A549 (cell line): ENCODE data around the gene HAUS3. TPM values are rescaled to one million over a fixed set of nuclear protein-coding genes. Genes with fewer than 3 reads are reported as not detected.

Experiments
- ATAC-seq, 2 experiments: fragments of 200-7000 bp in 1 of 2; fragments of >200 bp in 1 of 2; cut with Nextera tagmentation in 1 of 2; cut with Tn5 transposase in 1 of 2; 3 replicates each; pipeline versions ENCODE4 v1.8.0 to v1.9.1; 2018 to 2020; ENCODE audit warnings: mild to moderate bottlenecking in 1 of 2, moderate library complexity in 1 of 2
- CTCF ChIA-PET: fragments of 300-600 bp; sonication (Branson Sonifier 250); formaldehyde crosslinking; extraction: SDS; loops from one replicate; lab custom pipeline; 2021; ENCODE audit warnings: antibody characterized with exemption, inconsistent platforms; lab: Yijun Ruan, JAX
- POLR2A ChIA-PET: fragments of 350-600 bp; formaldehyde crosslinking; extraction: SDS; loops from one replicate; lab custom pipeline; 2021; ENCODE audit warnings: antibody characterized with exemption, inconsistent platforms; lab: Yijun Ruan, JAX
- DNase-seq, 2 experiments: peaks; one replicate each; pipeline versions ENCODE4 v3.0.0 to v3.0.0-alpha.2; 2011 to 2016; ENCODE audit warnings: low read depth in 1 of 2, low spot score in 1 of 2
- FAIRE-seq: peaks from 2 replicates; lab custom pipeline; 2011; peaks lifted over from hg19 to GRCh38; lab: Jason Lieb, UNC
- H3K27ac ChIP-seq, 2 experiments: fragments of >200 bp; sonication (Bioruptor Twin); formaldehyde crosslinking; 3 replicates each; pipeline ENCODE4 v1.5.1; 2016 to 2017
- H3K4me1 ChIP-seq: fragments of >200 bp; sonication (Bioruptor Twin); formaldehyde crosslinking; 3 replicates; pipeline ENCODE4 v1.6.1; 2016
- H3K4me2 ChIP-seq: fragments of >200 bp; sonication (Bioruptor Twin); formaldehyde crosslinking; 3 replicates; pipeline ENCODE4 v1.6.1; 2016
- H3K4me3 ChIP-seq: fragments of >200 bp; sonication (Bioruptor Twin); formaldehyde crosslinking; 3 replicates; pipeline ENCODE4 v1.5.1; 2016
- H3K9me3 ChIP-seq: fragments of >200 bp; sonication (Bioruptor Twin); formaldehyde crosslinking; 3 replicates; pipeline ENCODE4 v1.6.1; 2016
- CEBPB ChIP-seq, 2 experiments: fragments of >200 bp in 1 of 2; sonication (Bioruptor Twin) in 1 of 2; formaldehyde crosslinking in 1 of 2; IDR thresholded peaks; 2 replicates each; pipeline ENCODE4 v1.6.1; 2012 to 2016
- CHD2 ChIP-seq: fragments of 150-350 bp; IDR thresholded peaks from 2 replicates; pipeline ENCODE4 v1.6.1; 2014; ENCODE audit warnings: low read length; ENCODE audit not compliant: partially characterized antibody
- EHMT2 ChIP-seq: fragments of 200-600 bp; sonication (generic); IDR thresholded peaks from 2 replicates; pipeline ENCODE4 v1.6.1; 2016; ENCODE audit warnings: antibody characterized with exemption, low read depth, mild to moderate bottlenecking, moderate library complexity
- FOSB ChIP-seq: fragments of 250-450 bp; sonication (Bioruptor Pico); IDR thresholded peaks from 2 replicates; pipeline ENCODE4 v1.5.0; 2020; ENCODE audit warnings: mild to moderate bottlenecking, moderate library complexity
- HEYL ChIP-seq: fragments of 250-450 bp; sonication (Bioruptor Pico); IDR thresholded peaks from 2 replicates; pipeline ENCODE4 v1.8.0; 2021; ENCODE audit warnings: mild to moderate bottlenecking, moderate library complexity
- HOXA7 ChIP-seq: fragments of 250-450 bp; sonication (Bioruptor Pico); IDR thresholded peaks from 2 replicates; pipeline ENCODE4 v1.5.0; 2020; ENCODE audit warnings: mild to moderate bottlenecking, moderate library complexity
- HOXB5 ChIP-seq: fragments of 250-450 bp; sonication (Bioruptor Pico); IDR thresholded peaks from 2 replicates; pipeline ENCODE4 v1.5.0; 2020; ENCODE audit warnings: mild to moderate bottlenecking, moderate library complexity
- JUNB ChIP-seq: fragments of >200 bp; sonication (Bioruptor Twin); formaldehyde crosslinking; IDR thresholded peaks from 2 replicates; pipeline ENCODE4 v1.6.1; 2016
- KDM1A ChIP-seq: fragments of 200-600 bp; sonication (generic); IDR thresholded peaks from 2 replicates; pipeline ENCODE4 v1.6.1; 2016; ENCODE audit warnings: low read depth, mild to moderate bottlenecking
- MAZ ChIP-seq: fragments of 150-350 bp; IDR thresholded peaks from 2 replicates; pipeline ENCODE4 v1.6.1; 2014; ENCODE audit warnings: antibody characterized with exemption, low read depth, low read length, borderline replicate concordance
- NFE2L2 ChIP-seq: fragments of 150-350 bp; conservative IDR thresholded peaks from 2 replicates; pipeline ENCODE4 v1.6.1; 2014; ENCODE audit warnings: low read length
- POLR2A ChIP-seq: IDR thresholded peaks from 2 replicates; pipeline ENCODE4 v1.6.1; 2012; ENCODE audit warnings: mild to moderate bottlenecking, low read length
- RARB ChIP-seq: fragments of 250-450 bp; sonication (Bioruptor Pico); IDR thresholded peaks from 2 replicates; pipeline ENCODE4 v1.8.0; 2021; ENCODE audit warnings: mild to moderate bottlenecking, moderate library complexity
- RCOR1 ChIP-seq: fragments of 150-350 bp; IDR thresholded peaks from 2 replicates; pipeline ENCODE4 v1.6.1; 2014; ENCODE audit warnings: antibody characterized with exemption, low read length, low read depth
- RFX5 ChIP-seq: fragments of 450-650 bp; IDR thresholded peaks from 2 replicates; pipeline ENCODE4 v1.7.1; 2014; ENCODE audit warnings: antibody characterized with exemption, mild to moderate bottlenecking, moderate library complexity
- RNF2 ChIP-seq: fragments of 200-600 bp; sonication (generic); IDR thresholded peaks from 2 replicates; pipeline ENCODE4 v1.6.1; 2016; ENCODE audit warnings: low read depth, mild to moderate bottlenecking, antibody characterized with exemption, moderate library complexity, borderline replicate concordance
- TP53 ChIP-seq: fragments of 250-450 bp; sonication (Bioruptor Pico); IDR thresholded peaks from 2 replicates; pipeline ENCODE4 v1.5.0; 2021; ENCODE audit warnings: mild to moderate bottlenecking, moderate library complexity
- ZSCAN20 ChIP-seq: fragments of 250-450 bp; sonication (Bioruptor Pico); IDR thresholded peaks from 2 replicates; pipeline ENCODE4 v1.8.0; 2022; ENCODE audit warnings: mild to moderate bottlenecking, moderate library complexity
- WGBS: methylation state at CpG from one replicate; pipeline ENCODE4 v1.1.6; 2017; ENCODE audit errors: missing lambda C conversion rate; 5-methylcytosine and 5-hydroxymethylcytosine counted together
- polyA plus RNA-seq, 4 experiments: library from polyadenylated mRNA; depleted of rRNA in 3 of 4; stranded (reverse); fragments of >200 nt; fragmentation: RNase III in 1 of 4; extraction: RNeasy Plus Mini Kit Qiagen cat#74134 plus additional on column Dnase treatment in 1 of 4; gene quantifications; 2 replicates in 3 of 4; 3 replicates in 1 of 4; pipeline ENCODE4 v1.2.3, GENCODE V29; 2011 to 2017
- TF ChIP-seq, protein P1 (sequence below): fragments of >200 bp; sonication (Bioruptor Twin); formaldehyde crosslinking; IDR thresholded peaks from 3 replicates; pipeline ENCODE4 v1.5.1; 2016
- TF ChIP-seq, protein P2 (sequence below): fragments of >200 bp; sonication (Bioruptor Twin); formaldehyde crosslinking; IDR thresholded peaks from 3 replicates; pipeline ENCODE4 v1.6.1; 2016
- TF ChIP-seq, protein P3 (sequence below): fragments of 250-450 bp; sonication (Bioruptor Pico); IDR thresholded peaks from 2 replicates; pipeline ENCODE4 v1.5.0; 2020; ENCODE audit warnings: low read depth, mild to moderate bottlenecking, moderate library complexity
- TF ChIP-seq, protein P4 (sequence below): fragments of 450-650 bp; IDR thresholded peaks from 2 replicates; pipeline ENCODE4 v1.6.1; 2014; ENCODE audit warnings: antibody characterized with exemption
- TF ChIP-seq, protein P5 (sequence below): fragments of 250-450 bp; sonication (Bioruptor Pico); IDR thresholded peaks from 2 replicates; pipeline ENCODE4 v1.5.0; 2021; ENCODE audit warnings: mild to moderate bottlenecking, moderate library complexity, borderline replicate concordance
- TF ChIP-seq, protein P6 (sequence below): fragments of >200 bp; sonication (Bioruptor Twin); formaldehyde crosslinking; IDR thresholded peaks from 2 replicates; pipeline ENCODE4 v1.6.1; 2016

Gene HAUS3
- polyA plus RNA-seq, 2 of the 4 experiments (the other 2 are of a cell fraction), result 7.7 to 10.6 TPM

DNA sequence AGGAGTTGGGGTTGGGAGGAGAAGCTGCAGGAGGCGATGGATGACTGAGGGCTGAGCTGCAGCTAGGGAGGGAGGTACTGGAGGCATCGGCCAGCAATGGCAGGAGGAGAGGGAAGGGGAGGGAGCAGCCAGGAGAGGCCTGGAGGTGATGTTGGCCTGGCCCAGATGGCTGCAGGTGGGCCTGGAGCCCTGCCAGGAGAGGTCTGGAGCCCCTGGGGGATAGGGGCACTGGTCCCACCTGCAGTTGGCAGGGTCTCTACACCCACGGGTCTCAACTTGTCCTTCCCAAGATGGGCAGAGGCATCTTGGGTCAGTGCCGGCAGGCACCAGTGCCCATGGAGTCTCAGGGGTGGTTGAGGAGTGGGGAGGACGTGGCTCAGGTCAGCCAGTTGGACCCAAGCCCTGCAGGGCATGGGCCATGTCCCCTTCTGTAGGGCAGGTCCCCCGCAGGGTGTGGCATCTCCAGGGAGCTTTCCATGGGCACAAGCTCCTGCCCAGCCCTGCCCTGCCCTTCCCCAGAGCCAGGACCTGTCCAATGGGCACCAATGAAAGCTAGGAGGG is 22.6 kb upstream of the HAUS3 start:
- peaks cover 6% of the 10 kb centered on the region; the same call in 1 of the 3 replicates for H3K4me1 ChIP-seq
- TF ChIP-seq CHD2, result no peak
- no peak for TF ChIP-seq KDM1A
- no peak for TF ChIP-seq ZSCAN20 (CRISPR knock-in tag)
- no peak for TF ChIP-seq RARB (CRISPR knock-in tag)
- TF ChIP-seq RCOR1, result no peak
- TF ChIP-seq HOXB5 (CRISPR knock-in tag), result no peak
- no peak for TF ChIP-seq EHMT2
- TF ChIP-seq, protein P1, sequence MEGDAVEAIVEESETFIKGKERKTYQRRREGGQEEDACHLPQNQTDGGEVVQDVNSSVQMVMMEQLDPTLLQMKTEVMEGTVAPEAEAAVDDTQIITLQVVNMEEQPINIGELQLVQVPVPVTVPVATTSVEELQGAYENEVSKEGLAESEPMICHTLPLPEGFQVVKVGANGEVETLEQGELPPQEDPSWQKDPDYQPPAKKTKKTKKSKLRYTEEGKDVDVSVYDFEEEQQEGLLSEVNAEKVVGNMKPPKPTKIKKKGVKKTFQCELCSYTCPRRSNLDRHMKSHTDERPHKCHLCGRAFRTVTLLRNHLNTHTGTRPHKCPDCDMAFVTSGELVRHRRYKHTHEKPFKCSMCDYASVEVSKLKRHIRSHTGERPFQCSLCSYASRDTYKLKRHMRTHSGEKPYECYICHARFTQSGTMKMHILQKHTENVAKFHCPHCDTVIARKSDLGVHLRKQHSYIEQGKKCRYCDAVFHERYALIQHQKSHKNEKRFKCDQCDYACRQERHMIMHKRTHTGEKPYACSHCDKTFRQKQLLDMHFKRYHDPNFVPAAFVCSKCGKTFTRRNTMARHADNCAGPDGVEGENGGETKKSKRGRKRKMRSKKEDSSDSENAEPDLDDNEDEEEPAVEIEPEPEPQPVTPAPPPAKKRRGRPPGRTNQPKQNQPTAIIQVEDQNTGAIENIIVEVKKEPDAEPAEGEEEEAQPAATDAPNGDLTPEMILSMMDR, result no peak
- no peak for TF ChIP-seq POLR2A
- TF ChIP-seq, protein P2, sequence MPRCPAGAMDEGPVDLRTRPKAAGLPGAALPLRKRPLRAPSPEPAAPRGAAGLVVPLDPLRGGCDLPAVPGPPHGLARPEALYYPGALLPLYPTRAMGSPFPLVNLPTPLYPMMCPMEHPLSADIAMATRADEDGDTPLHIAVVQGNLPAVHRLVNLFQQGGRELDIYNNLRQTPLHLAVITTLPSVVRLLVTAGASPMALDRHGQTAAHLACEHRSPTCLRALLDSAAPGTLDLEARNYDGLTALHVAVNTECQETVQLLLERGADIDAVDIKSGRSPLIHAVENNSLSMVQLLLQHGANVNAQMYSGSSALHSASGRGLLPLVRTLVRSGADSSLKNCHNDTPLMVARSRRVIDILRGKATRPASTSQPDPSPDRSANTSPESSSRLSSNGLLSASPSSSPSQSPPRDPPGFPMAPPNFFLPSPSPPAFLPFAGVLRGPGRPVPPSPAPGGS, result no peak
- TF ChIP-seq FOSB, result no peak
- no peak for TF ChIP-seq RFX5
- TF ChIP-seq CEBPB (IDR thresholded peaks at IDR 0.05), result no peak
- H3K4me2 ChIP-seq, result no peak overlapping the region
- no peak for ATAC-seq
- no peak for DNase-seq
- no peak overlapping the region for H3K4me3 ChIP-seq
- H3K9me3 ChIP-seq, result no peaks in the 10 kb centered on the region
- 82% methylated on average over 3 of the region's 6 CpGs for WGBS
- no peak for FAIRE-seq
- ChIA-PET CTCF (interaction anchor here (0.6 to 1.3 kb wide), 2 partner anchors 89 to 358 kb away, joined by 3 read pairs; no protein-coding TSS in a partner anchor), POLR2A (no interaction called here)
- no peak overlapping the region for H3K27ac ChIP-seq

DNA sequence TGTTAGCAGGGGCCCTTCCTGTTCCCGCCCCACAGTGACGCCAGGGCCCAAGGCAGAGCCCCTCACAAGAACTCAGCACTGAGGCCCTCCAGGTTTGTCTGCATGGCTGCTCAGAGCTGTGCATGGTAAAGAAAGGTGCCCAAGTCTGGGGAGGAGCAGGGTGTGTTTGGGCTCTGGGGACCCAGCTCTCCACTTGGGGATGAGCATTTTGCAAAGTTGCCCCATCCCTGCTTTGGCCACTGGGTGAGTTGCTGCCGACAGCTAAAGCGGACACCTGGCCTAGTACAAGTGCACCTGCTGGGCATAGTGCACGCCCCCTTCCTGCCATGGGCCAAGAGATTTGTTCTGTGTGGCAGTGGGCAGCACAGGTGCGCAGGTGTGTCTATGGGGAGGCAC is 22.0 kb upstream of the HAUS3 start:
- DNase-seq (no peak), FAIRE-seq (no peak), ATAC-seq (no peak)
- Histone ChIP-seq H3K9me3 (no peaks in the 10 kb centered on the region), H3K4me2 (no peak overlapping the region), H3K27ac (no peak overlapping the region), H3K4me1 (peaks cover 6% of the 10 kb centered on the region; the same call in 1 of the 3 replicates), H3K4me3 (no peak overlapping the region)
- 82% methylated on average over 3 of the region's 6 CpGs for WGBS
- ChIA-PET CTCF (interaction anchor here (0.6 to 0.9 kb wide), 2 partner anchors 14 to 359 kb away, joined by 3 read pairs; no protein-coding TSS in a partner anchor), POLR2A (no interaction called here)
- no peak for TF ChIP-seq POLR2A
- no peak for TF ChIP-seq HOXA7 (CRISPR knock-in tag)
- no peak for TF ChIP-seq FOSB
- no peak for TF ChIP-seq HEYL (CRISPR knock-in tag)
- TF ChIP-seq, protein P3, sequence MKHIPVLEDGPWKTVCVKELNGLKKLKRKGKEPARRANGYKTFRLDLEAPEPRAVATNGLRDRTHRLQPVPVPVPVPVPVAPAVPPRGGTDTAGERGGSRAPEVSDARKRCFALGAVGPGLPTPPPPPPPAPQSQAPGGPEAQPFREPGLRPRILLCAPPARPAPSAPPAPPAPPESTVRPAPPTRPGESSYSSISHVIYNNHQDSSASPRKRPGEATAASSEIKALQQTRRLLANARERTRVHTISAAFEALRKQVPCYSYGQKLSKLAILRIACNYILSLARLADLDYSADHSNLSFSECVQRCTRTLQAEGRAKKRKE (CRISPR knock-in tag), result no peak
- TF ChIP-seq JUNB, result no peak
- TF ChIP-seq, protein P4, sequence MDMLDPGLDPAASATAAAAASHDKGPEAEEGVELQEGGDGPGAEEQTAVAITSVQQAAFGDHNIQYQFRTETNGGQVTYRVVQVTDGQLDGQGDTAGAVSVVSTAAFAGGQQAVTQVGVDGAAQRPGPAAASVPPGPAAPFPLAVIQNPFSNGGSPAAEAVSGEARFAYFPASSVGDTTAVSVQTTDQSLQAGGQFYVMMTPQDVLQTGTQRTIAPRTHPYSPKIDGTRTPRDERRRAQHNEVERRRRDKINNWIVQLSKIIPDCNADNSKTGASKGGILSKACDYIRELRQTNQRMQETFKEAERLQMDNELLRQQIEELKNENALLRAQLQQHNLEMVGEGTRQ, result no peak
- no peak for TF ChIP-seq RNF2
- no peak for TF ChIP-seq CEBPB (IDR thresholded peaks at IDR 0.05)
- TF ChIP-seq MAZ, result no peak
- TF ChIP-seq, protein P5, sequence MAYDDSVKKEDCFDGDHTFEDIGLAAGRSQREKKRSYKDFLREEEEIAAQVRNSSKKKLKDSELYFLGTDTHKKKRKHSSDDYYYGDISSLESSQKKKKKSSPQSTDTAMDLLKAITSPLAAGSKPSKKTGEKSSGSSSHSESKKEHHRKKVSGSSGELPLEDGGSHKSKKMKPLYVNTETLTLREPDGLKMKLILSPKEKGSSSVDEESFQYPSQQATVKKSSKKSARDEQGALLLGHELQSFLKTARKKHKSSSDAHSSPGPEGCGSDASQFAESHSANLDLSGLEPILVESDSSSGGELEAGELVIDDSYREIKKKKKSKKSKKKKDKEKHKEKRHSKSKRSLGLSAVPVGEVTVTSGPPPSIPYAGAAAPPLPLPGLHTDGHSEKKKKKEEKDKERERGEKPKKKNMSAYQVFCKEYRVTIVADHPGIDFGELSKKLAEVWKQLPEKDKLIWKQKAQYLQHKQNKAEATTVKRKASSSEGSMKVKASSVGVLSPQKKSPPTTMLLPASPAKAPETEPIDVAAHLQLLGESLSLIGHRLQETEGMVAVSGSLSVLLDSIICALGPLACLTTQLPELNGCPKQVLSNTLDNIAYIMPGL, result no peak
- no peak for TF ChIP-seq TP53
- TF ChIP-seq, protein P1, result no peak
- TF ChIP-seq NFE2L2, result no peak
- TF ChIP-seq, protein P6, sequence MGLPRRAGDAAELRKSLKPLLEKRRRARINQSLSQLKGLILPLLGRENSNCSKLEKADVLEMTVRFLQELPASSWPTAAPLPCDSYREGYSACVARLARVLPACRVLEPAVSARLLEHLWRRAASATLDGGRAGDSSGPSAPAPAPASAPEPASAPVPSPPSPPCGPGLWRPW, result no peak
